ENCODE results near the gene TKT. TPM values are rescaled to one million over a fixed set of nuclear protein-coding genes. Genes with fewer than 3 reads are reported as not detected.

TKT gene
- total RNA-seq, 4 donors from 2014 or later: 97.3 to 338 (median 167) TPM

DNA sequence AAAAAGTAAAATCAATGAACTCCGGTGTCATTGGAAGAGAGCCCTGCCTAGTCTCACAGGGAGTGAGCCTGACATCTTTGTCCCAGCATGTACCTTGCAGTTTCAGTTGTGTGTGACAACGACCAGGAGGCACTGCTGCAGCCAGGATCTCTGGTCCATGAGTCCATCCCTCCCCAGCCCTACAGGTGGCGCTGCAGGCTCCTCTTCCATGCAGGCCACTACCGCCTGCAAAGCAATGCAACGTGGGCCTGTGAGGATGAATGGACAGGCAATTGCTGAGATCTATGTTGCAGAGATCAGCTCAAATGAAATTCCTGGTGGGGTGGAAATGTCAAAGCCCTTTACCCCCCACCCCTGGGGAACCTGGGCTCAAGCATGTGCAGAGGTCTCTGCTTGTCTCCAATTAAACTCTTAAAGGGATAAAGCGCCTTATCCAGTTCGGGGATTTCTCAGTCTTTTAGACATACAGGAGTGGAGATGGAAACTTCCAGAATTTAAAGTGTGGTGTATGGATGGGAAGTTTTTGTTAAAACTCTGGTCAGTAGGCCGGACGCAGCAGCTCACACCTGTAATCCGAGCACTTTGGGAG, 35.8 kb downstream of the TKT start:
- TF ChIP-seq POLR2A (IDR thresholded peaks at IDR 0.05) (no peak), POLR2AphosphoS5 (IDR thresholded peaks at IDR 0.05) (no peak)
- TF ChIP-seq, protein P1, sequence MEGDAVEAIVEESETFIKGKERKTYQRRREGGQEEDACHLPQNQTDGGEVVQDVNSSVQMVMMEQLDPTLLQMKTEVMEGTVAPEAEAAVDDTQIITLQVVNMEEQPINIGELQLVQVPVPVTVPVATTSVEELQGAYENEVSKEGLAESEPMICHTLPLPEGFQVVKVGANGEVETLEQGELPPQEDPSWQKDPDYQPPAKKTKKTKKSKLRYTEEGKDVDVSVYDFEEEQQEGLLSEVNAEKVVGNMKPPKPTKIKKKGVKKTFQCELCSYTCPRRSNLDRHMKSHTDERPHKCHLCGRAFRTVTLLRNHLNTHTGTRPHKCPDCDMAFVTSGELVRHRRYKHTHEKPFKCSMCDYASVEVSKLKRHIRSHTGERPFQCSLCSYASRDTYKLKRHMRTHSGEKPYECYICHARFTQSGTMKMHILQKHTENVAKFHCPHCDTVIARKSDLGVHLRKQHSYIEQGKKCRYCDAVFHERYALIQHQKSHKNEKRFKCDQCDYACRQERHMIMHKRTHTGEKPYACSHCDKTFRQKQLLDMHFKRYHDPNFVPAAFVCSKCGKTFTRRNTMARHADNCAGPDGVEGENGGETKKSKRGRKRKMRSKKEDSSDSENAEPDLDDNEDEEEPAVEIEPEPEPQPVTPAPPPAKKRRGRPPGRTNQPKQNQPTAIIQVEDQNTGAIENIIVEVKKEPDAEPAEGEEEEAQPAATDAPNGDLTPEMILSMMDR (IDR thresholded peaks at IDR 0.05): peak; percentile 81 to 92 (median 89)
- no peak overlapping the region for H3K27ac ChIP-seq
- 50 to 88% methylated on average over 4 to 10 of the region's 10 CpGs for WGBS, 2 donors (ENCODE audit: low coverage in 1 of 2)
- DNase-seq: peak; percentile 88
- H3K4me3 ChIP-seq: no peak overlapping the region
- in situ Hi-C loops (cut with MboI; ENCODE audit: low pct_ligation_motif_present in 1 of 4, low pct_unique_long_range_greater_than_20kb in 1 of 4, low sequenced_read_pairs in 3 of 4): no loop called here
- intact Hi-C loops (cut with DNase I; ENCODE audit: low total_unique reads): no loop called here
- H3K9me3 ChIP-seq: no peaks in the 10 kb centered on the region
- peaks cover 0 to 3% (median under 1%) of the 10 kb centered on the region in 4 donors for H3K36me3 ChIP-seq
- no peaks in the 10 kb centered on the region for H3K4me1 ChIP-seq
- no peaks in the 10 kb centered on the region for H3K27me3 ChIP-seq

DNA sequence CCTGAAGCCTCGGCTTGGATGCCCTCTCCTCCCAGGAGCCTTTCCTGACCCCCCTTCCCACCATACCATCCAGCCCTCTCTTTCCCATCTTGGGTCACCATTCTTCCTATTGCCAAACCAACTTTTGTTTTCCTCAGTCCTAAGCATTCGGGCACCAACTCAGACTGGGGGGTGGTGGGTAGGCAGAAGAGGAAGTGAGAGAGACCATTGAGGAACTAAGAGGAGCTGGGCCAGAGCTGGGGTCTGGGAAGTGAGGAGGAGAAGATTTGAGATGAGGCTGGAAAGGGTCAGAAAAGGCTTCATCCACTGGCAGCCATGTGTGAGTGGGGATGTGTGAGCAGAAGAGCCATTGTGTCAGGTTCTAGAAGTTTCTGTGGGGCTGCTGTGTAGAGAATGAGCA, 37.7 kb downstream of the TKT start:
- no peak for DNase-seq
- Histone ChIP-seq H3K4me1 (no peaks in the 10 kb centered on the region), H3K36me3 (no peaks in the 10 kb centered on the region), H3K4me3 (no peak overlapping the region), H3K27ac (no peak overlapping the region), H3K27me3 (no peaks in the 10 kb centered on the region), H3K9me3 (no peaks in the 10 kb centered on the region)
- TF ChIP-seq POLR2AphosphoS5 (IDR thresholded peaks at IDR 0.05) (no peak), POLR2A (IDR thresholded peaks at IDR 0.05) (no peak)
- TF ChIP-seq, protein P1 (IDR thresholded peaks at IDR 0.05): no peak
- intact Hi-C loops (cut with DNase I; ENCODE audit: low total_unique reads) (no loop called here), in situ Hi-C loops (cut with MboI; ENCODE audit: low pct_ligation_motif_present in 1 of 4, low pct_unique_long_range_greater_than_20kb in 1 of 4, low sequenced_read_pairs in 3 of 4) (no loop called here)
- 86 to 100% methylated on average over 2 of the region's 2 CpGs for WGBS, 2 donors (ENCODE audit: low coverage in 1 of 2)

DNA sequence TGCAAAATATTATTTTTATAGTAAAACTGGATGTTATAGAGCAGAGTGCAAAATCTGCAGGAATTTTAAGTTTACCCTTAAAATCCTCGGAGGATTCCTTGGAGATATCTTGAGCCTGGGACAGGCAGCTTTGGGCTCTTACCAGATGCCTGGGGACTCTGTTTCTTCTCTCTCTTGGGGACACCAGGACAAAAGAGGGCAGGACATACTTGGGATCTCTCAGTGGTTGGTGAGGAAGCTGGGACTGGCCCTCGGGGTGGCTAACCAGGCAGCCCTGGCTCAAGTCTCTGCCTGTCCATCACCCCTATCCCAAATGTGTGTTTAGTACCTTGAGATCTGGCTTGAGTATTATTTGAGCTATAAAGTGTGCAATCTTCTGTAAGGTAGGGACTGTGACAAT, 38.6 kb downstream of the TKT start:
- in situ Hi-C loops (cut with MboI; ENCODE audit: low pct_ligation_motif_present in 1 of 4, low pct_unique_long_range_greater_than_20kb in 1 of 4, low sequenced_read_pairs in 3 of 4): no loop called here
- no peak overlapping the region for H3K4me3 ChIP-seq
- TF ChIP-seq EP300 (IDR thresholded peaks at IDR 0.05; ENCODE audit: low read depth): no peak
- TF ChIP-seq POLR2AphosphoS5 (IDR thresholded peaks at IDR 0.05): no peak
- TF ChIP-seq, protein P1 (IDR thresholded peaks at IDR 0.05): no peak
- TF ChIP-seq POLR2A (IDR thresholded peaks at IDR 0.05): no peak
- H3K27me3 ChIP-seq: no peaks in the 10 kb centered on the region
- H3K4me1 ChIP-seq: no peaks in the 10 kb centered on the region
- H3K27ac ChIP-seq: no peak overlapping the region
- no peaks in the 10 kb centered on the region for H3K36me3 ChIP-seq
- 88 to 94% methylated on average over 2 of the region's 2 CpGs for WGBS, 2 donors (ENCODE audit: low coverage in 1 of 2)
- H3K9me3 ChIP-seq: no peaks in the 10 kb centered on the region
- no peak for DNase-seq
- intact Hi-C loops (cut with DNase I; ENCODE audit: low total_unique reads): no loop called here

DNA sequence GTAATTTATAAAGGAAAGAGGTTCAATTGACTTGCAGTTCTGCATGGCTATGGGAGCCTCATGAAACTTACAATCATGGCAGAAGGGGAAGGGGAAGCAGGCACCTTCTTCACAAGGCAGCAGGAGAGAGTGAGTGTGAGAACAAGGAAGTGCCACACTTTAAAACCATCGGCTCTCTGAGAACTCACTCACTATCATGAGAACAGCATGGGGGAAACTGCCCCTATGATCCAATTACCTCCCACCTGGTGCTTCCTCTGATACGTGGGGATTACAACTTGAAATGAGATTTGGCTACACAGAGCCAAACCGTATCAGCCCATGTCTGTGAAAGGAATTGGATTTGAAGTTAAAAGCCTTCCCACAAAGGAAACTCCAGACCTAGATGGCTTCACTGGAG, 39.1 kb downstream of the TKT start:
- Histone ChIP-seq H3K27me3 (no peaks in the 10 kb centered on the region), H3K36me3 (no peaks in the 10 kb centered on the region), H3K27ac (no peak overlapping the region), H3K4me3 (no peak overlapping the region), H3K9me3 (no peaks in the 10 kb centered on the region), H3K4me1 (no peaks in the 10 kb centered on the region)
- intact Hi-C loops (cut with DNase I; ENCODE audit: low total_unique reads): no loop called here
- TF ChIP-seq EP300 (IDR thresholded peaks at IDR 0.05; ENCODE audit: low read depth): no peak
- TF ChIP-seq POLR2AphosphoS5 (IDR thresholded peaks at IDR 0.05): no peak
- TF ChIP-seq POLR2A (IDR thresholded peaks at IDR 0.05): no peak
- TF ChIP-seq, protein P1 (IDR thresholded peaks at IDR 0.05): no peak
- 37 to 60% methylated on average over 1 to 3 of the region's 3 CpGs for WGBS, 2 donors (ENCODE audit: low coverage in 1 of 2)
- DNase-seq: no peak
- in situ Hi-C loops (cut with MboI; ENCODE audit: low pct_ligation_motif_present in 1 of 4, low pct_unique_long_range_greater_than_20kb in 1 of 4, low sequenced_read_pairs in 3 of 4): no loop called here

All from transverse colon (tissue), 4 donors.